ENCODE results near the gene RARG.

- TF ChIP-seq POLR2AphosphoS5 (IDR thresholded peaks at IDR 0.05) (no peak), CTCF (IDR thresholded peaks at IDR 0.05) (no peak)
These were observed 5.2 kb downstream of the RARG start for GRCh38 chr12:53226815-53227214.

All from transverse colon (tissue), 4 donors.